Measurements from ENCODE around the gene ASB6. TPM values are rescaled to one million over a fixed set of nuclear protein-coding genes. Genes with fewer than 3 reads are reported as not detected.

ASB6 gene
- total RNA-seq, 1 donor from 2014 or later, result 6.1 TPM

DNA sequence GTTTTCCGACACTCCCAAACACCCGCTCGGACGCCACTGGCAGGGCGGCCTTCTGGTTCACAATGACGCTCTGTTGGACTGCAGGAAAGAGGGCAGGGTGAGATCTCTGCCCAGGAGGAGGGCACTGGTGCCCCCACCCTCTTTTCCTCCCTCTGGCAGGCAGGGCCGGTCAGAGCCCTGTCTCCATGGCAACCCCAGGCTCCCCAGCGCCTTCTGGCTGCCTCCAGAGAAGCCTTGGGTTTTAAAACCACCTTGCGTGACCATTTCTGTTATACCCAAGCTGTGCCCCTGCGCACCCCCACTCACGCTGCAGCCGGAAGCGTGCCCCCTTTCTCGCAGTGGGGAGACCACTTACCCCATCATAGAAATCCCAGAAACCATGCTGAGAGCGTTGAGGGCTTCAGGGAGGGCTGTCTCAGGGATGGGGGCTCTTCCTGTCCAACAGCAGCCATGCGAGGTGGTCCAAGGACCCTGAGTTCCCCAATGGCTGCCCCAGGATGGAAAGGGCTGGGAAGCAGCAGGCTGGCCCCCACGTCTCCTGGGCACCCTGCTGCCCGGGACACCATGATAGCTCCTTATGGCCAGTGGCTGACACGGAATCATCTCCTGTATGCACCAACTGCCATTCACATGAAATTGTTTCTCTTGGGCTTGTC lies 28.3 kb downstream of the ASB6 start:
- H3K4me3 ChIP-seq (ENCODE audit: low read depth, low read length), result no peak overlapping the region
- no peak for FAIRE-seq
- H3K36me3 ChIP-seq (ENCODE audit: control insufficient read depth, insufficient read depth, low read length), result no peaks in the 10 kb centered on the region
- H3K27me3 ChIP-seq (ENCODE audit: control insufficient read depth, insufficient read depth, low read length), result peaks cover 4% of the 10 kb centered on the region
- TF ChIP-seq, protein P1, sequence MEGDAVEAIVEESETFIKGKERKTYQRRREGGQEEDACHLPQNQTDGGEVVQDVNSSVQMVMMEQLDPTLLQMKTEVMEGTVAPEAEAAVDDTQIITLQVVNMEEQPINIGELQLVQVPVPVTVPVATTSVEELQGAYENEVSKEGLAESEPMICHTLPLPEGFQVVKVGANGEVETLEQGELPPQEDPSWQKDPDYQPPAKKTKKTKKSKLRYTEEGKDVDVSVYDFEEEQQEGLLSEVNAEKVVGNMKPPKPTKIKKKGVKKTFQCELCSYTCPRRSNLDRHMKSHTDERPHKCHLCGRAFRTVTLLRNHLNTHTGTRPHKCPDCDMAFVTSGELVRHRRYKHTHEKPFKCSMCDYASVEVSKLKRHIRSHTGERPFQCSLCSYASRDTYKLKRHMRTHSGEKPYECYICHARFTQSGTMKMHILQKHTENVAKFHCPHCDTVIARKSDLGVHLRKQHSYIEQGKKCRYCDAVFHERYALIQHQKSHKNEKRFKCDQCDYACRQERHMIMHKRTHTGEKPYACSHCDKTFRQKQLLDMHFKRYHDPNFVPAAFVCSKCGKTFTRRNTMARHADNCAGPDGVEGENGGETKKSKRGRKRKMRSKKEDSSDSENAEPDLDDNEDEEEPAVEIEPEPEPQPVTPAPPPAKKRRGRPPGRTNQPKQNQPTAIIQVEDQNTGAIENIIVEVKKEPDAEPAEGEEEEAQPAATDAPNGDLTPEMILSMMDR (IDR thresholded peaks at IDR 0.05; ENCODE audit: insufficient read depth, low read length, severe bottlenecking), result no peak
- DNase-seq (ENCODE audit: low read depth), result no peak

GRCh38 chr9:129612815-129613519 lies 29.0 kb downstream of the ASB6 start:
- H3K4me3 ChIP-seq (ENCODE audit: low read depth, low read length), result no peak overlapping the region
- DNase-seq (ENCODE audit: low read depth), result no peak

DNA sequence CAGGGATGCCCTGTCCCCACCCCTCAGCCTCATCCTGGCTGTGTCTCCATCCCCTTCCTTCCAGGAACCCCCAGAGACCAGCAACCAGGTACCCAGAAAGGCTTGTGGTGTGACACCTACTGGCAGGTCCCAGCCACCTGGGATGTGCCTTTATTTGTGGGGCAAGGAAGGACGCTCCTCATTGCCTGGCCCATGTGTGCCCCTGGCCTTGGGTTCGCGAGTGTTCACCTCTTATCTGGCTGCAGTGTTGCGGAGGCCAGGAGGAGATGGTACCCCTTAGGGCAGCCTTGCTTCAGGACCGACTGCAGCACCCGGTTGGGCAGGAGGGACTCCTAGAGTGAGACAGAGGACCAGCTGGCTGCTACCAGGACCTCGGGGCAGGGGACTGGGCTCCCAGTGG lies 29.8 kb downstream of the ASB6 start:
- TF ChIP-seq, protein P1 (IDR thresholded peaks at IDR 0.05; ENCODE audit: insufficient read depth, low read length, severe bottlenecking), result no peak

More at GRCh38 chr9:129612815-129613519, 29.0 kb downstream of the ASB6 start:
- TF ChIP-seq, protein P1 (IDR thresholded peaks at IDR 0.05; ENCODE audit: insufficient read depth, low read length, severe bottlenecking), result no peak
- peaks cover 4% of the 10 kb centered on the region for H3K27me3 ChIP-seq (ENCODE audit: control insufficient read depth, insufficient read depth, low read length)
- no peaks in the 10 kb centered on the region for H3K36me3 ChIP-seq (ENCODE audit: control insufficient read depth, insufficient read depth, low read length)
- FAIRE-seq, result no peak

DNA sequence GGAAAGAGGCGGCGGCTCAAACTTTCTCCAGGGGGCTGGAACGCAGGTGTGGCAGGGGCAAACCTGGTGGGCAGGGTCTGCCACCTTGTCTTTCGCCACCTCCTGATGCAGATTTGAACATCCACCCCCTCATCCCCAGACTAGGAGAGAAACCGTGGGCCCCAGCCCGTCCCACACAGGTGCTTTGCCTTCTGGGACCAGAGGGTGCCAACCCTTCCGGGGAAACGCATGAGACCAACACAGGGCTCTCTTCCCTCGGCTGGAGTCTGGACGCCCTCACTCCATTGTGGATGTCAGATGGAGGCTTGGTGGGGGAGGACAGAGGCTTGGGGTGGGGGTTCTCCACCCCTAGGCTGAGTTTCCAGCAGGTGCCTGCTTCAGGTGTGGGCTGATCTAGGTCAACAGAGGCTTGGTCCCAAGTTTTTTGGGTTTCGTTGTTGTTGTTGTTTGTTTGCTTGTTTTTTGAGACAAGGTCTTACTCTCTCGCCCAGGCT lies 30.6 kb downstream of the ASB6 start:
- FAIRE-seq (no peak), DNase-seq (ENCODE audit: low read depth) (no peak)
- H3K36me3 ChIP-seq (ENCODE audit: control insufficient read depth, insufficient read depth, low read length), result no peaks in the 10 kb centered on the region
- peak overlapping the region; percentile 53 for H3K4me3 ChIP-seq (ENCODE audit: low read depth, low read length)
- H3K27me3 ChIP-seq (ENCODE audit: control insufficient read depth, insufficient read depth, low read length), result peaks cover 4% of the 10 kb centered on the region
- TF ChIP-seq, protein P1 (IDR thresholded peaks at IDR 0.05; ENCODE audit: insufficient read depth, low read length, severe bottlenecking), result no peak

More for the DNA sequence above, 29.8 kb downstream of the ASB6 start:
- no peak overlapping the region for H3K4me3 ChIP-seq (ENCODE audit: low read depth, low read length)
- FAIRE-seq (no peak), DNase-seq (ENCODE audit: low read depth) (no peak)
- H3K36me3 ChIP-seq (ENCODE audit: control insufficient read depth, insufficient read depth, low read length), result no peaks in the 10 kb centered on the region
- peaks cover 4% of the 10 kb centered on the region for H3K27me3 ChIP-seq (ENCODE audit: control insufficient read depth, insufficient read depth, low read length)

- H3K27me3 ChIP-seq (ENCODE audit: control insufficient read depth, insufficient read depth, low read length), result peaks cover 4% of the 10 kb centered on the region
- DNase-seq (ENCODE audit: low read depth) (peak; percentile 30), FAIRE-seq (no peak)
- H3K4me3 ChIP-seq (ENCODE audit: low read depth, low read length), result peak overlapping the region; percentile 53
- TF ChIP-seq, protein P1 (IDR thresholded peaks at IDR 0.05; ENCODE audit: insufficient read depth, low read length, severe bottlenecking), result peak; percentile 80
- no peaks in the 10 kb centered on the region for H3K36me3 ChIP-seq (ENCODE audit: control insufficient read depth, insufficient read depth, low read length)
These were observed 31.3 kb downstream of the ASB6 start for GRCh38 chr9:129610473-129611306.

Data from bronchial epithelial cell (primary cell).